ENCODE measurements around the gene DCBLD1.

DCBLD1 gene

GRCh38 chr6:117590447-117590846, 108.0 kb downstream of the DCBLD1 start:
- no peak overlapping the region for H2AFZ ChIP-seq (ENCODE audit: low read length)
- H3K79me1 ChIP-seq (ENCODE audit: low read depth, low read length), result no peaks in the 10 kb centered on the region
- H2AK5ac ChIP-seq (ENCODE audit: low read depth, low read length), result no peak overlapping the region
- H3K23ac ChIP-seq (ENCODE audit: low read depth, low read length, poor library complexity), result no peak overlapping the region
- WGBS, 2 donors (ENCODE audit: extremely low coverage in 2 of 2, insufficient read length in 2 of 2, insufficient replicate concordance in 1 of 2), result no CpG with 5 or more reads among the region's 5 CpGs
- H3K18ac ChIP-seq (ENCODE audit: low read length), result no peak overlapping the region
- no peak overlapping the region for H3K14ac ChIP-seq (ENCODE audit: low read length)
- H4K91ac ChIP-seq (ENCODE audit: low read depth, low read length, poor library complexity), result no peak overlapping the region
- H4K8ac ChIP-seq (ENCODE audit: low read depth, low read length), result no peak overlapping the region
- H3K9ac ChIP-seq (ENCODE audit: low read depth, low read length, poor library complexity), result no peak overlapping the region
- H3K4me3 ChIP-seq (ENCODE audit: low read length in 2 of 2), result no peak overlapping the region
- no peak overlapping the region for H3K4me2 ChIP-seq (ENCODE audit: insufficient read depth, low read length, poor library complexity, severe bottlenecking)
- H2BK5ac ChIP-seq (ENCODE audit: low read length), result no peak overlapping the region
- no peaks in the 10 kb centered on the region for H3K27me3 ChIP-seq (ENCODE audit: control insufficient read depth in 3 of 3, insufficient read depth in 3 of 3, low read depth in 1 of 3, low read length in 3 of 3)
- no peak for DNase-seq (ENCODE audit: low spot score)
- no peak overlapping the region for H2BK12ac ChIP-seq (ENCODE audit: low read length)
- H2BK15ac ChIP-seq (ENCODE audit: low read length), result no peak overlapping the region
- no peaks in the 10 kb centered on the region for H3K9me3 ChIP-seq (replicated peaks in 1 of 2; ENCODE audit: control insufficient read depth in 2 of 2, insufficient read depth in 1 of 2, low read depth in 1 of 2, low read length in 2 of 2)
- no peaks in the 10 kb centered on the region for H3K4me1 ChIP-seq (ENCODE audit: control insufficient read depth in 2 of 2, insufficient read depth in 1 of 2, low read depth in 1 of 2, low read length in 2 of 2)
- no peak overlapping the region for H2BK120ac ChIP-seq (ENCODE audit: low read depth, low read length)
- peaks cover 4 to 17% of the 10 kb centered on the region in 2 donors for H3K36me3 ChIP-seq (replicated peaks in 1 of 2; ENCODE audit: control insufficient read depth in 2 of 2, insufficient read depth in 2 of 2, low read length in 2 of 2)
- H3K27ac ChIP-seq (replicated peaks; ENCODE audit: low read length), result no peak overlapping the region
- H3K4ac ChIP-seq (ENCODE audit: low read length), result no peak overlapping the region

GRCh38 chr6:117591405-117591804, 108.9 kb downstream of the DCBLD1 start:
- Histone ChIP-seq H3K18ac (ENCODE audit: low read length) (no peak overlapping the region), H3K4ac (ENCODE audit: low read length) (no peak overlapping the region), H3K27me3 (ENCODE audit: control insufficient read depth in 3 of 3, insufficient read depth in 3 of 3, low read depth in 1 of 3, low read length in 3 of 3) (no peaks in the 10 kb centered on the region), H4K91ac (ENCODE audit: low read depth, low read length, poor library complexity) (no peak overlapping the region), H3K14ac (ENCODE audit: low read length) (no peak overlapping the region), H3K27ac (replicated peaks; ENCODE audit: low read length) (no peak overlapping the region), H3K36me3 (replicated peaks in 1 of 2; ENCODE audit: control insufficient read depth in 2 of 2, insufficient read depth in 2 of 2, low read length in 2 of 2) (peaks cover 4 to 17% of the 10 kb centered on the region in 2 donors), H2AK5ac (ENCODE audit: low read depth, low read length) (no peak overlapping the region), H2AFZ (ENCODE audit: low read length) (no peak overlapping the region), H3K4me3 (ENCODE audit: low read length in 2 of 2) (no peak overlapping the region), H2BK15ac (ENCODE audit: low read length) (no peak overlapping the region), H2BK5ac (ENCODE audit: low read length) (no peak overlapping the region), H3K4me2 (ENCODE audit: insufficient read depth, low read length, poor library complexity, severe bottlenecking) (no peak overlapping the region), H2BK12ac (ENCODE audit: low read length) (no peak overlapping the region), H3K79me1 (ENCODE audit: low read depth, low read length) (no peaks in the 10 kb centered on the region), H4K8ac (ENCODE audit: low read depth, low read length) (no peak overlapping the region), H3K9me3 (replicated peaks in 1 of 2; ENCODE audit: control insufficient read depth in 2 of 2, insufficient read depth in 1 of 2, low read depth in 1 of 2, low read length in 2 of 2) (no peaks in the 10 kb centered on the region), H3K4me1 (ENCODE audit: control insufficient read depth in 2 of 2, insufficient read depth in 1 of 2, low read depth in 1 of 2, low read length in 2 of 2) (no peaks in the 10 kb centered on the region), H3K23ac (ENCODE audit: low read depth, low read length, poor library complexity) (no peak overlapping the region), H2BK120ac (ENCODE audit: low read depth, low read length) (no peak overlapping the region), H3K9ac (ENCODE audit: low read depth, low read length, poor library complexity) (no peak overlapping the region)
- WGBS, 2 donors (ENCODE audit: extremely low coverage in 2 of 2, insufficient read length in 2 of 2, insufficient replicate concordance in 1 of 2), result no CpG with 5 or more reads among the region's 3 CpGs
- DNase-seq (ENCODE audit: low spot score), result no peak

- H3K27me3 ChIP-seq (ENCODE audit: control insufficient read depth in 3 of 3, insufficient read depth in 3 of 3, low read depth in 1 of 3, low read length in 3 of 3), result no peaks in the 10 kb centered on the region
Measured at GRCh38 chr6:117592983-117593759, 110.7 kb downstream of the DCBLD1 start.

GRCh38 chr6:117595099-117595923, 112.8 kb downstream of the DCBLD1 start:
- no peaks in the 10 kb centered on the region for H3K4me1 ChIP-seq (ENCODE audit: control insufficient read depth in 2 of 2, insufficient read depth in 1 of 2, low read depth in 1 of 2, low read length in 2 of 2)
- H2AK5ac ChIP-seq (ENCODE audit: low read depth, low read length), result no peak overlapping the region
- H3K4me3 ChIP-seq (ENCODE audit: low read length in 2 of 2), result no peak overlapping the region
- H3K9ac ChIP-seq (ENCODE audit: low read depth, low read length, poor library complexity), result no peak overlapping the region
- H3K4me2 ChIP-seq (ENCODE audit: insufficient read depth, low read length, poor library complexity, severe bottlenecking), result no peak overlapping the region
- peaks cover 7 to 23% of the 10 kb centered on the region in 2 donors for H3K36me3 ChIP-seq (replicated peaks in 1 of 2; ENCODE audit: control insufficient read depth in 2 of 2, insufficient read depth in 2 of 2, low read length in 2 of 2)
- H3K18ac ChIP-seq (ENCODE audit: low read length), result no peak overlapping the region
- no peak overlapping the region for H2BK15ac ChIP-seq (ENCODE audit: low read length)
- H3K23ac ChIP-seq (ENCODE audit: low read depth, low read length, poor library complexity), result no peak overlapping the region
- no peak overlapping the region for H4K8ac ChIP-seq (ENCODE audit: low read depth, low read length)
- no peak overlapping the region for H3K4ac ChIP-seq (ENCODE audit: low read length)
- no peak overlapping the region for H2BK5ac ChIP-seq (ENCODE audit: low read length)
- H2BK12ac ChIP-seq (ENCODE audit: low read length), result no peak overlapping the region
- no peak overlapping the region for H2AFZ ChIP-seq (ENCODE audit: low read length)
- H3K27ac ChIP-seq (replicated peaks; ENCODE audit: low read length), result no peak overlapping the region
- H3K79me1 ChIP-seq (ENCODE audit: low read depth, low read length), result peaks cover 3% of the 10 kb centered on the region
- DNase-seq (ENCODE audit: low spot score), result no peak
- WGBS, 2 donors (ENCODE audit: extremely low coverage in 2 of 2, insufficient read length in 2 of 2, insufficient replicate concordance in 1 of 2), result no CpG with 5 or more reads among the region's 2 CpGs
- H3K9me3 ChIP-seq (replicated peaks in 1 of 2; ENCODE audit: control insufficient read depth in 2 of 2, insufficient read depth in 1 of 2, low read depth in 1 of 2, low read length in 2 of 2), result peaks cover 0 to 11% of the 10 kb centered on the region in 2 donors
- H2BK120ac ChIP-seq (ENCODE audit: low read depth, low read length), result no peak overlapping the region
- no peaks in the 10 kb centered on the region for H3K27me3 ChIP-seq (ENCODE audit: control insufficient read depth in 3 of 3, insufficient read depth in 3 of 3, low read depth in 1 of 3, low read length in 3 of 3)
- H3K14ac ChIP-seq (ENCODE audit: low read length), result no peak overlapping the region
- H4K91ac ChIP-seq (ENCODE audit: low read depth, low read length, poor library complexity), result no peak overlapping the region

More at GRCh38 chr6:117592983-117593759, 110.7 kb downstream of the DCBLD1 start:
- H2AFZ ChIP-seq (ENCODE audit: low read length), result no peak overlapping the region
- no peaks in the 10 kb centered on the region for H3K79me1 ChIP-seq (ENCODE audit: low read depth, low read length)
- no peak overlapping the region for H3K4me2 ChIP-seq (ENCODE audit: insufficient read depth, low read length, poor library complexity, severe bottlenecking)
- no peak overlapping the region for H3K4me3 ChIP-seq (ENCODE audit: low read length in 2 of 2)
- no peak overlapping the region for H3K9ac ChIP-seq (ENCODE audit: low read depth, low read length, poor library complexity)
- H3K4ac ChIP-seq (ENCODE audit: low read length), result no peak overlapping the region
- no peak overlapping the region for H3K27ac ChIP-seq (replicated peaks; ENCODE audit: low read length)
- no peak overlapping the region for H2BK120ac ChIP-seq (ENCODE audit: low read depth, low read length)
- peaks cover 0 to 7% of the 10 kb centered on the region in 2 donors for H3K9me3 ChIP-seq (replicated peaks in 1 of 2; ENCODE audit: control insufficient read depth in 2 of 2, insufficient read depth in 1 of 2, low read depth in 1 of 2, low read length in 2 of 2)
- H3K4me1 ChIP-seq (ENCODE audit: control insufficient read depth in 2 of 2, insufficient read depth in 1 of 2, low read depth in 1 of 2, low read length in 2 of 2), result no peaks in the 10 kb centered on the region
- H3K14ac ChIP-seq (ENCODE audit: low read length), result no peak overlapping the region
- no peak overlapping the region for H2AK5ac ChIP-seq (ENCODE audit: low read depth, low read length)
- no peak overlapping the region for H2BK5ac ChIP-seq (ENCODE audit: low read length)
- WGBS, 2 donors (ENCODE audit: extremely low coverage in 2 of 2, insufficient read length in 2 of 2, insufficient replicate concordance in 1 of 2), result no CpG with 5 or more reads among the region's 3 CpGs
- H4K8ac ChIP-seq (ENCODE audit: low read depth, low read length), result no peak overlapping the region
- no peak overlapping the region for H3K23ac ChIP-seq (ENCODE audit: low read depth, low read length, poor library complexity)
- no peak overlapping the region for H3K18ac ChIP-seq (ENCODE audit: low read length)
- H2BK12ac ChIP-seq (ENCODE audit: low read length), result no peak overlapping the region
- DNase-seq (ENCODE audit: low spot score), result no peak
- H2BK15ac ChIP-seq (ENCODE audit: low read length), result no peak overlapping the region
- peaks cover 4 to 28% of the 10 kb centered on the region in 2 donors for H3K36me3 ChIP-seq (replicated peaks in 1 of 2; ENCODE audit: control insufficient read depth in 2 of 2, insufficient read depth in 2 of 2, low read length in 2 of 2)
- no peak overlapping the region for H4K91ac ChIP-seq (ENCODE audit: low read depth, low read length, poor library complexity)
